Stimulated activated naive B cell treated with anti-CD40 and anti-IgM and Interleukin-4, amounts not matched to agents 10 μg/mL and 1 μg/mL and 100 μg/mL, for 72 hours (primary cell): ENCODE data around the gene FKRP.
A peak's percentile ranks its signal among the peaks of the same experiment; 100 is the strongest.

Experiments used
- ATAC-seq, 2 donors: fragments of 150-1000 bp; cut with Tn5 transposase; replicated peaks; 2 replicates each; pipeline ENCODE4 v1.10.0; 2021; ENCODE audit warnings: moderate library complexity in 1 of 2
- DNase-seq: peaks from one replicate; pipeline ENCODE4 v3.0.0; 2021
- H3K27ac Mint-ChIP-seq: one replicate; pipeline ENCODE4 v1.8.0; 2022; ENCODE audit warnings: mild to moderate bottlenecking, mixed read lengths
- H3K27me3 Mint-ChIP-seq, 2 donors: one replicate each; pipeline ENCODE4 v1.8.0; 2022; ENCODE audit warnings: mixed read lengths in 2 of 2
- H3K36me3 Mint-ChIP-seq, 2 donors: one replicate each; pipeline ENCODE4 v1.8.0; 2022; ENCODE audit warnings: mixed read lengths in 2 of 2, mild to moderate bottlenecking in 1 of 2
- H3K4me1 Mint-ChIP-seq, 2 donors: one replicate each; pipeline ENCODE4 v1.8.0; 2022; ENCODE audit warnings: mixed read lengths in 2 of 2, mild to moderate bottlenecking in 1 of 2
- H3K4me3 Mint-ChIP-seq, 2 donors: one replicate each; pipeline ENCODE4 v1.8.0; 2022; ENCODE audit warnings: mild to moderate bottlenecking in 2 of 2, mixed read lengths in 2 of 2, moderate library complexity in 1 of 2
- H3K9me3 Mint-ChIP-seq, 2 donors: one replicate each; pipeline ENCODE4 v1.8.0; 2022; ENCODE audit warnings: mixed read lengths in 2 of 2, mild to moderate bottlenecking in 1 of 2

The FKRP gene

DNA sequence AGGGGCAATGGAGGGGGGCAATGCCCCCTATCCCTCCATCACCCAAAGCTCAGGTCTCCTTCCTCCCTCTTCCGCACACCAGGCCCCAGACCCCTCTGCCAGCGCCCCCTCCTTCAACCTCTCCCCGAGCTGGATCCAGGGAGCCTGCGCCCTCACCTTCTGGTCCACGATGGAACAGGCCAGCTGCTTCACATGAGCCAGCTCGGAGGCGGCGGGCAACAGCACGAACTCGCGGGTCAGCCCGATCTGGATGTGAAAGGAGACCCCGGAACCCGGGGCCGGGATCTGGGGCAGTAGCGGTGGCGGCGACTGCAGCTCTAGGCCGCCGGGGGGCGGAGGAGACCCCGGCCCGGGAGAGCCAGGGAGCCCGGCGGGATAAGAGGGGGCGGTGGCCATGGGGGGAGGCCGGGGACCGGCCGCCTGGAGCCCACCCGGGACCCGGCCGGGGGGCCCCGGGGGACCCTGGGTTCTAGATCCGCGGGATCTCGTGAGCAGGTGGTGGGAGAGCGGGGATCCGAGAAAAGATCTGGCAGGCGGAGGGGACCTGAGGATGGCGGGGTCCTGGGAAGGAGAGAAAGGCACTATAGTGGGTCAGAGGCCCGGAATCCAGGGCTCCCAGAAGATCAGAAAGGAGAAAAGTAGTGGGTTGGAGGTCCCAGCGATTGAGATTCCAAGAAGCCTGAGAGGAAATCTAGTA is 29.7 kb upstream of the FKRP start:
- Mint-ChIP-seq H3K9me3 (no peaks in the 10 kb centered on the region), H3K27me3 (no peaks in the 10 kb centered on the region), H3K4me1 (peaks cover 38 to 74% of the 10 kb centered on the region in 2 donors), H3K36me3 (peaks cover 31 to 51% of the 10 kb centered on the region in 2 donors), H3K27ac (peak overlapping the region; percentile 89), H3K4me3 (peak overlapping the region; percentile 91 to 95)
- ATAC-seq (no peak), DNase-seq (no peak)

DNA sequence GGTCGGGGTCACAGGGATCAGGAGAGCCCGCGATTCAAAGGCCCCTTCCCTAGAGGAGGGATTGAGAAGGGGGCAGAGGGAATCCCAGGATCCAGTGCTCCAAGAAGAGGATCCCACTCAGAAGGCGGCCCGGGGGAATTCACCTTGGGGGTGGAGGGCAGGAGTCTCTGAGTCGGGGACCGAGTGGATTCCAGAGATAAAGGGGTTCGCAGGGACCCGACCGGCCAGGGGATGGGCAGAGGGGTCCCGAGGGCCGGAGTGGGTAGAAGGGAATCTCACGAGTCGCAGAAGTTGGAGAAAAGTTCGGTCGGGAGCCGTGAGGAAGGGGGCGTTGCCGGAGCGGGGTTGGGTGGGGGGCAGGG is 29.2 kb upstream of the FKRP start:
- no peak for DNase-seq
- H3K4me3 Mint-ChIP-seq: peak overlapping the region; percentile 91 to 95
- ATAC-seq: no peak
- H3K4me1 Mint-ChIP-seq: peaks cover 42 to 79% of the 10 kb centered on the region in 2 donors
- no peaks in the 10 kb centered on the region for H3K9me3 Mint-ChIP-seq
- peak overlapping the region; percentile 89 for H3K27ac Mint-ChIP-seq
- no peaks in the 10 kb centered on the region for H3K27me3 Mint-ChIP-seq
- H3K36me3 Mint-ChIP-seq: peaks cover 29 to 55% of the 10 kb centered on the region in 2 donors

DNA sequence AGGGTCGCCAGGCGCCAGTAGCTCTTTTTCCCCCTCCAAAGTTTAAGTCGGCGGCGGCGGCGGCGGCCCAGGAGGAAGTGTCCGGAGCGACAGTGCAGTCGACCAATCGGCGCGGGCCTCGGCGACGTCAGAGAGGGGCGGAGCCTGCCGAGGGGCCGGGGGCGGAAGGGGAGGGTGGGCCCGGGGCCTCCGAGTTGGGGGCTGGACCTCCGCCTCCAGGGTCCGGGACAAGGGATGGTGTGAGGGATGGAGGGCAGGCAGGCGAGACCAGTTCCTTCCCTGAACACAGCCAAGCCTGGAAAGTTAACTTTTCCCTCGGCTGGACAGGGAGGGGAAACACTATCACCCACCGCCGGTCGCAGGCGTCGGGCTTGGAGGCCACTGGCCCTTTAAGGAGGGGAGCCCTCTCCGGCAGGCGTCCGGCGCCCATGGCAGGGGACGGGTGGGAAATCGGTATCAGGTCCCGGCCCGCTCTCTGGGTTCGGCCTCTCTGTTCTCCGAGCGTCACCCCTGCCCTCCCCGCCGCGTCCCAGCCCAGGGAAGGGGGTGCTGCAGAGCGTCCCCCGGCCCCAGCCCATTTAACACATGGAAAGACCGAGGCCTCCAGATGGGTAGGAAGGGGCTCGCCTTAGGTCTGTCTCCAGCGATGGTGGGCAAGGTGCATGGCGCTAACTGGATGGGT is 28.7 kb upstream of the FKRP start, which contains the start of gene PRKD2:
PRKD2 (minus strand) TSS at position 81 of the 682 bp plus-strand sequence. CDS start 744 bp downstream, outside the sequence.
- Mint-ChIP-seq H3K4me1 (peaks cover 46 to 82% of the 10 kb centered on the region in 2 donors), H3K9me3 (no peaks in the 10 kb centered on the region), H3K27me3 (no peaks in the 10 kb centered on the region), H3K27ac (peak within 1 kb of the TSS; percentile 89), H3K36me3 (peaks cover 34 to 60% of the 10 kb centered on the region in 2 donors), H3K4me3 (peak within 1 kb of the TSS; percentile 91 to 95)
- ATAC-seq (peak; percentile 55 to 62), DNase-seq (peak; percentile 86)

DNA sequence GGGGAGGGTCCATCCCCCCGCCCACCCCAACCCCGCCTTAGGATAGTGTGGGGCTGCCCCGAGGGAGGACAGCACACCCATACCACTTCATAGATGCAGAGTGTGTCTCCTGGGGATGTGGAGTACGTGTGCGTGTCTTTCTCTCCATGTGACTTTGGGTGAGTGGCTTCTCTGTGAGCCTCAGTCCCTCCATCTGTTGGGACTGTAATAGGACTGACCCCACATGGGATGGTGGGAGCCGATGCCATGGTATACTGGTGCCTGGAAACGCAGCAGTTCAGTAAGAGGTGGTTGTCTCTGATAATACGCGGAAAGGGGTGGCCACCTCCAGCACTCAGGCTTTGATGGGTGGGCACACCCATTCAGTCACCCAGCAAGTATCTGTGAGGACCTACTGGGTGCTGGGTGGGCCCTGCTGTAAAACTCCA is 28.1 kb upstream of the FKRP start:
- Mint-ChIP-seq H3K4me1 (peaks cover 50 to 84% of the 10 kb centered on the region in 2 donors), H3K9me3 (no peaks in the 10 kb centered on the region), H3K27ac (peak overlapping the region; percentile 89), H3K27me3 (no peaks in the 10 kb centered on the region), H3K36me3 (peaks cover 36 to 60% of the 10 kb centered on the region in 2 donors), H3K4me3 (peak overlapping the region; percentile 91 to 95)
- DNase-seq (peak; percentile 47), ATAC-seq (peak; percentile 45 to 52)

DNA sequence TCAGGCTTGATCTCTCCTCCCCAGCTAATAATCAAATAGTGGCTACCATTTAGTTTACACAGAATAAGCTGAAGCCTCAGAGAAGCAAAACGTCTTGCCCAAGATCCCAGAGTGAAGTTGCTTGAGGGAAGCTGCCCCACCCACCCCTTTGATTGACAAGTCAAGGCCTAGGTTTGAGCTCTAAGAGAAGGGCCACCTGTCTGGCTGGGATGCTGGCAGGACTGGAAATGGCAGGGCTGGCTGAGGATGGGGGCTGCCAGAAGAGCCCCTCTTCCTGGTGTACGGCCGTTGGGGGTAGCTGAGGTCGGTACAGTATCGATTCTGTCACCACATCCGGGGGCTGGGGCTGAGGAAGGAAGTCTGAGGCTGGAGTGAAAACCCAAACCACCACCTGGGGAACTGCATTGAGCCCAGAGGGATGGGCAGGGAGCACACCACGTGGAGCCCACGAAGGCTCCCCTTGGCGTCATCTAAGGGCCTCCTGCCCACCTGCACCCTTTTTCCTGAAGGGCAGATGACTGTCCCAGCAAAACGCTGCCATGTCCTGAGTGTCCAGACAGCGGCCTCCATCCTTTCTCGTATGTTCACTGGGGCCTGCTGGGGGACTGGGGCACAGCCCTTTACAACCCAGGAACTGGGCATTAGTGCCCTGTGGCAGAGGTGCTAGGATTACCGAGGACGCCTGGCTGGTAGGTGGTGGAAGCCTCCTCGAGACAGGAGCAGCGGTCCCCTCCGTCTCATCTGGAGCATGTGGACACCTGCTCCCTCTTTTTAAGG is 27.5 kb upstream of the FKRP start:
- DNase-seq (peak; percentile 74), ATAC-seq (peak; percentile 30 to 40)
- peaks cover 54 to 88% of the 10 kb centered on the region in 2 donors for H3K4me1 Mint-ChIP-seq

DNA sequence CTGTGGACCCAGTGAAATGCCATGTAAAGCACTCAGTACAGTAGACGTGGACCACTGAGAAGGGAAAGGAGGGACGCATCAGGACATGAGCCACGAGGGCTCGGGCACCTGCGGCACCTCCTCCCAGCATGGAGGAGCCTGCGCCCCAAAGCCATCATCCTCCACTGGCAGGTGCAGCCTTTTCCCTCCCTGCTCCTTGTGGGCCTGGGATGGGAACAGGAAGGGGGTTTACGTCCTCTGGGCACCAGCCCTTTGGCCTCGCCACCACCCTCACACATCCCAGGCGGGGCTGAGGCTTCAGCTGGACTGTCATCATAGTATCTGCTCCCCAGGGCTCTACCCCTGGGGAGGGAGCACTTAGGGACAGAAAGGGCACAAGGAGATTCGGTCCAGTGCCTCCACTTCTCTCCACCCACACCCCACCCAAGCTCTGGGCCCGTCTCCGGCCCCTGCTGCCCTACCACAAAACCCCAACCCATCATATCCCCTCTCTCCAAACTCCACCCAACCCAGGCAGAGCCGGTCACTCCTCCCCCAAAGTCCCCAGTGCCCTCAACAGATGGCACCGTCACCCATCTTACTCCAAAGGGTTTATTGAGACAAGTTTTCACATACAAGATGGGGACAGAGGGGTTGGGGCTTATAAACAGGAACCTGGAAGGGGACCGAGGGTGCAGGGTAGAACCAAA is 26.8 kb upstream of the FKRP start:
- Mint-ChIP-seq H3K4me1 (peaks cover 54 to 86% of the 10 kb centered on the region in 2 donors), H3K27ac (peak overlapping the region; percentile 89), H3K4me3 (peak overlapping the region; percentile 91 to 95), H3K36me3 (peaks cover 40 to 62% of the 10 kb centered on the region in 2 donors), H3K9me3 (no peaks in the 10 kb centered on the region), H3K27me3 (no peaks in the 10 kb centered on the region)
- DNase-seq: peak; percentile 81
- ATAC-seq: peak; percentile 53 to 60

More for the DNA sequence above, 27.5 kb upstream of the FKRP start:
- Mint-ChIP-seq H3K9me3 (no peaks in the 10 kb centered on the region), H3K4me3 (peak overlapping the region; percentile 91 to 95), H3K27me3 (no peaks in the 10 kb centered on the region), H3K27ac (peak overlapping the region; percentile 89), H3K36me3 (peaks cover 40 to 64% of the 10 kb centered on the region in 2 donors)

DNA sequence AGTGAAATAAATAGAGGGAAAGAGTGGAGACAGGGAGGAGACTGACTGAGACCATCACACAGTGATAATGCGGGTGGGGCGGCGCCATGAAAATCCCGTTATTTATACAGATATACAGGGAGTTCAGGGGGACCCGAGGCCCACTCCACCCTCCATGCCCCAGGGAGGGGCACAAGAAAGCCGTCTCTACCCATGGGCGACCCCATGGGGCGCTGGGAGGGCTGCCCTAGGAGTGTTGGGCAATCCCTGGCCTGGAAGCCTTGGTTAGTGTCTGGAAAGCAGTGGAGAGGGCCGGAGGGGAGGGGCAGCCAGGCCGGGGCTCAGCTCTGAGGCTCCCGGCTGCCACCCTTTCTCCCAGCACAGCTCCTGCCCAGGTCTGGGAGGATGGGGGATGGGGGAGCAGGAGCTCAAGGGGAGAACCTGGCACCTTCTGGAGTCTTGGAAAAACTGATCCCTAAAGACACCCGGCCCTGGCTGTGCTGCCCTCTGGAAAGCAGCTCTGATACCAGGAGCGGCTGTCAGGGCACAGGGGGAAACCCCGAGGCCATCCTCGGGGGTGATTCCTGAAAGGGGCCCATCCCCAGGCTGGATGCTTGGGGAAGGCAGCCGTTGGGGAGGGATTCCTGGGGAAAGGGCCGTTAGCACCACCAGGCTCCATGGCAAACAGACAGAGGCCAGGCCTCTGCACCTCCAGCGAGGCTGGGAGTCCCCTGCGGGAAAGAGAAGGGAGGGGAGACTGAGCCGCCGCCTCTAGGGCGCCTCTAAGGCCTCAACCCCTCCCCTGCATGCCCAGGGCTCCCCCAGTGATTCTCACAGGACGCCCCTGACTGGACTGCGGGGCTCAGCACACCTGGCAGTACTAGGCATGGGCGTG is 26.0 kb upstream of the FKRP start:
- ATAC-seq: no peak
- Mint-ChIP-seq H3K27me3 (no peaks in the 10 kb centered on the region), H3K27ac (peak overlapping the region; percentile 89), H3K4me1 (peaks cover 56 to 85% of the 10 kb centered on the region in 2 donors), H3K36me3 (peaks cover 46 to 63% of the 10 kb centered on the region in 2 donors), H3K9me3 (no peaks in the 10 kb centered on the region), H3K4me3 (peak overlapping the region; percentile 91 to 95)
- DNase-seq: no peak

DNA sequence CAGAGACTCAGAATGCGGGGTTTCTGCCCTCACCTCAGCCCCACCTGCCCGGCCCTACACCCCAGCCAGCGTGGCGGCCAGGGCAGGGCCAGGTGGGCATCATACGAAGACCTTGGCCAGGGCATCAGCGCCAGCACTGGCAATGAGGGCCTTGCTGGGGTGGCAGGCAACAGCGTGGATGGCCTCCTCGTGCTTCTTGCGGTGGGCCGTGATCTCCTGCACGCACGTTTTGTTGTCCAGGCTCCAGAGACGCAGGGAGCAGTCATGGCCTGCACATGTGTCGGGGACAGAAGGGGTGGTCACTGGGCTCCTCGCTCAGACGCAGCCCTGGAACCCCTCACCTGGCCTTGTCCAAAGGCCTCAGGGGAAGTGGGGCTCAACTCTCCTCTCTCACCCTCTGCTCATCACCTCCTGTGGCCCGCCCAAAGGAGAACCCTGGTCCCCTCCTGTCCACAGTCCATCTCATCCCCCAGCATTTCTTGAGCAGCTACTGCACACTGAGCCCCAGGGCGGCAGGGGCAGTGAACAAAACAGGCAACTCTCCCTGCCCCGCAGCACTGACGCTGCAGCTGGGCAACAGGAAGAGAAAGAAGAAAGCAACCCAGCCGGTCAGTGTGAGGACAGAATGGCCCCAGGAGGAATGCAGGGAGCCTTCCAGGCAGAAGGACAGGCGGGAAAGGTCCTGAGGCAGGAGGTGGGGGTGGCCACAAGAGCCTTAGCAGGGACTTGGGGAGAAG is 25.2 kb upstream of the FKRP start:
- H3K9me3 Mint-ChIP-seq: no peaks in the 10 kb centered on the region
- no peak for ATAC-seq
- H3K4me3 Mint-ChIP-seq: peak overlapping the region in 1 of 2 donors; percentile 15
- H3K4me1 Mint-ChIP-seq: peaks cover 53 to 82% of the 10 kb centered on the region in 2 donors
- H3K36me3 Mint-ChIP-seq: peaks cover 44 to 62% of the 10 kb centered on the region in 2 donors
- no peak for DNase-seq
- no peaks in the 10 kb centered on the region for H3K27me3 Mint-ChIP-seq
- peak overlapping the region; percentile 73 for H3K27ac Mint-ChIP-seq

DNA sequence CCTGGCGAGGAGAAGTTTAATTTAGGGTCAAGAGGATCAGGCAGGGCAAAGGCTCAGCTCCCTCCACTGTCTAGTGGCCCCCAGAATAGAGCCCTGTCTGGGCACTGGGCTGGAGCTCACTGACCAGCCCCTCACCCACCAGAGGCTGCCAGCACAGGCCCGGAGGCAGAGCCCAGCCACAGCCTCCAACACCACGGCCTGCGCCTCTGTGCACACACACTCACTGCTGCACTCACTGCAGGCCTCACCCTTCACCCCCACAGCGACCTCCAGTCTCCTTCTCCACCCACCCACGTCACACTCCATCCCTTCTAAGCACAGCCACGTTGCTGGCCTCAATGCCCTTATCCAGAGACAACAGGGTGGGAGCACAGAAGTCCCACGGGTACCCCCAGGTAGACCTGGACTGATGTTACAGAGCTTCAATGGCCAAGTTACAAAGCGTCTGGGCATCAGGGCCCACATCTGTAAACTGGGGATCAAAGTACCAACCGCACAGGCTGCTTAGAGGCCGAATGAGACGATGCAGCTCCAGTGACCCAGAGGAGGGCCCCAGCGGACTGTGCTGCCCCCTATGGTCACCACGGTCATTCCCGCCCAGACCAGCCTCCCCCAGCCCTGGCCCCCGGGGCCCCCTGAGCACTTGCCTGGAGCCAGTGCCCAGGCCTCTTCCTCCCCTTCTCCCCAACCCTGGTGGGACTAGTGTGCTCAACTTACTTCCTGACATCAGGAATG is 24.4 kb upstream of the FKRP start:
- DNase-seq: no peak
- peak overlapping the region in 1 of 2 donors; percentile 45 for H3K4me3 Mint-ChIP-seq
- H3K9me3 Mint-ChIP-seq: no peaks in the 10 kb centered on the region
- H3K27me3 Mint-ChIP-seq: no peaks in the 10 kb centered on the region
- H3K27ac Mint-ChIP-seq: peak overlapping the region; percentile 73
- no peak for ATAC-seq
- peaks cover 48 to 62% of the 10 kb centered on the region in 2 donors for H3K36me3 Mint-ChIP-seq
- peaks cover 61 to 85% of the 10 kb centered on the region in 2 donors for H3K4me1 Mint-ChIP-seq

DNA sequence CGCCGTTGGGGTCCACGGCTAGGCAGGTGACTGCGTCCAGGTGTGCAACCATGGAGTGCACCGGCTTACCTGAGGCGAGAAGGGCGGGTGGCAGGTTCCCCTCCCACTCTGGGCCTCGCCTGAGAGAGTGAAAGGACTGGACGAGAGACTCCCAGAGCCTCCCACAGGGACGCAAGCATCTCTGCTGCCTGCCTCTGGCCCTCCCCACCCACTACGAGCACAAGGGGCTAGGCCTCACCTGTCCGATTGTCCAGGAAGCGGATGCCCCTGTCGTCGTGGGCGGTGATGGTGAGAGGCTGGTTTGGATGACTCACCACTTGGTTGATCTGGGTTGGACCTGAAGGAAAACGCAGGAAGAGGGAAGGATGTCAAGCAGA is 23.9 kb upstream of the FKRP start:
- peak overlapping the region; percentile 69 for H3K27ac Mint-ChIP-seq
- no peak for DNase-seq
- peaks cover 65 to 91% of the 10 kb centered on the region in 2 donors for H3K4me1 Mint-ChIP-seq
- H3K27me3 Mint-ChIP-seq: no peaks in the 10 kb centered on the region
- ATAC-seq: no peak
- H3K9me3 Mint-ChIP-seq: no peaks in the 10 kb centered on the region
- peak overlapping the region; percentile 45 to 62 for H3K4me3 Mint-ChIP-seq
- H3K36me3 Mint-ChIP-seq: peaks cover 51 to 62% of the 10 kb centered on the region in 2 donors

DNA sequence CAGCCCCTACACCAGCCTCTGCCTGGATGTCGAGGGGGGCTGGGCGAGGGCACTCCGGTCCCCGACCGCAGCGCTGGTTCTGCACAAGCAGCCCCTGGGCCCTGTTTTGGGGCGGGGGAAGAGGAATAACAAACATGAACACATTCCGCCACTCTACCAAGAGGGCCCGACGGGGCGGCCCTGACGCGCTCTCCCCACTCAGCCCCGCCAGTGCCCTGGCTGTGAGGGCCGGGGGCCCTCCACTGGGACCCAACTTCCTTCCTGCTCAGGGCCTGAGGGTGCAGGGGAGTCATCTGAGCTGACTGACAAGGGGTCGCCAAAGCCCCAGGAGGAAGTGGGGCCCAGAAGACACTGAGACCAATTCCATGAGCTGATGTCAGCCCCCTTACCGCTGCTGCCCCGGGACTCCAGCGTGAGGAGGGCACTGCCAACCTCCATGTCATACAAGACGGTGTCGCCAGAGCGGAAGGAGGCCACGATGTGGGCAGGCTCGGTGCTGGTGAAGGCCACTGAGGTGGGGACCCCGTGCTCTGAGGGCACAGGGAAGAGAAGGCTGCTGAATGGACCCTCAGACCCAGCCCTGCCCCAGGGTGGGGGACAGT is 23.3 kb upstream of the FKRP start:
- ATAC-seq (no peak), DNase-seq (no peak)
- Mint-ChIP-seq H3K27me3 (no peaks in the 10 kb centered on the region), H3K27ac (peak overlapping the region; percentile 69), H3K4me1 (peaks cover 70 to 89% of the 10 kb centered on the region in 2 donors), H3K9me3 (no peaks in the 10 kb centered on the region), H3K36me3 (peaks cover 56 to 68% of the 10 kb centered on the region in 2 donors), H3K4me3 (peak overlapping the region; percentile 18 to 60)

DNA sequence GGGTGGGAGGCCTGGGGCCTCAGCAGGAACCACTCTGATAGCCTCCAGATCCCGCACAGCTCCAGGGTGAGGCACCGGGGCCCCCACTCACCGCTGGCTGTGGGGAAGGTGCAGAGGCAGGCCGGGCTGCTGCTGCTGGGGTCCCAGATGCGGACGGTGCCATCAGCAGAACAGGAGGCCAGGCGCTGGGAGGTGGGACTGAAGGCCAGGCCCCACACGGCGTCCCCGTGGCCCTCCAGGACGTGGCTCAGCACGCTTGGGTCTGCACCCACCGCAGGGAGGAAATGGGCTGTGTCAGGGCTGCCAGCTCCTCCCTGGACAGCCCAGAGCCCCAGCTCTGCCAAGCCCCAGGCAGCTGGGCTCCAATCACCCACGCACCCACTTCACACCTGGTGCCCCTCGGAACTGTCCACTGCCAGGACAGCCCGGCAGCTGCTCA is 22.8 kb upstream of the FKRP start:
- Mint-ChIP-seq H3K4me1 (peaks cover 68 to 84% of the 10 kb centered on the region in 2 donors), H3K36me3 (peaks cover 57 to 70% of the 10 kb centered on the region in 2 donors), H3K4me3 (no peak overlapping the region), H3K27me3 (no peaks in the 10 kb centered on the region), H3K9me3 (no peaks in the 10 kb centered on the region), H3K27ac (peak overlapping the region; percentile 63)
- no peak for ATAC-seq
- DNase-seq: no peak
